Measurements from ENCODE around the gene DDOST. TPM values are rescaled to one million over a fixed set of nuclear protein-coding genes. Genes with fewer than 3 reads are reported as not detected.

DDOST gene
- polyA plus RNA-seq, 2 of the 4 experiments (the other 2 are of a cell fraction): 158 to 231 TPM

DNA sequence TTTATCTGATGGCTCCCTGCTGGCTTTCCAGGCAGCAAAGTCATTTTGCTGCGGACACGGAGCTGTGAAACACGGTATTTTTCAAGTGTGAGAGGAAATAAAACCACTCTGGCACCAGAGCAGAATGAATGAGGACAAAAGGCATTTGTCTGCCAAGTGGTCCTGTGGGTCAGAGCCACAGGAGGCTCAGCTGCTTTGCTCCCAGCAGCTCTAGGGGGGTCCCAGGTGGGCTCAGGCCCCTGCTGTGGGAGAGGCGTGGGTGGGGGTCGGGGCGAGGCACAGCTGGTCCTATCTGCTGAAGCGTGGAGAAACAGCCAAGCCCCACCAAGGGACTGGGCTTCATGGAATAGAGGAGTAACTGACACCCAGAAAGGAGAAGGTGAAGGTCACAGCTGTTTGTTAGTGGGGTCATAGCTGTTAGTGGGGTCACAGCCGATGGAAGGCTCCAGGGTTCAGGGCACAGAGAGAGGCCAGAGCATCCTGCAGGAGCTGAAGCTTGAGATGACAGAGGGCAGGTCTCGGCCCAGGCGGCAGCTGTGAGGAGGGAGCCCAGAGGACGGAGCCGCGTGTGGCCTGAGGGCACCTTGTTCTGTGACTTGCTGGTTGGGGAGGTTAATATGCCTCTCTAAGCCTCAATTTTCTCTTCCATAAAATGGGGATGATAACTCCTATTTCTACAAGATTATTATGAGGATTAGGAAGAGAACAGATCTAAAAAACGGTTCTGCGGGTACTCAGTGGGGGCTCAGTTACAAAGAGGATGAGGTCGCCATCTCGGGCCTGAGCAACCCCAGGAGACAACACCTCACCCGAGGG lies 49.5 kb upstream of the DDOST start (continued):
- TF ChIP-seq, protein P1, sequence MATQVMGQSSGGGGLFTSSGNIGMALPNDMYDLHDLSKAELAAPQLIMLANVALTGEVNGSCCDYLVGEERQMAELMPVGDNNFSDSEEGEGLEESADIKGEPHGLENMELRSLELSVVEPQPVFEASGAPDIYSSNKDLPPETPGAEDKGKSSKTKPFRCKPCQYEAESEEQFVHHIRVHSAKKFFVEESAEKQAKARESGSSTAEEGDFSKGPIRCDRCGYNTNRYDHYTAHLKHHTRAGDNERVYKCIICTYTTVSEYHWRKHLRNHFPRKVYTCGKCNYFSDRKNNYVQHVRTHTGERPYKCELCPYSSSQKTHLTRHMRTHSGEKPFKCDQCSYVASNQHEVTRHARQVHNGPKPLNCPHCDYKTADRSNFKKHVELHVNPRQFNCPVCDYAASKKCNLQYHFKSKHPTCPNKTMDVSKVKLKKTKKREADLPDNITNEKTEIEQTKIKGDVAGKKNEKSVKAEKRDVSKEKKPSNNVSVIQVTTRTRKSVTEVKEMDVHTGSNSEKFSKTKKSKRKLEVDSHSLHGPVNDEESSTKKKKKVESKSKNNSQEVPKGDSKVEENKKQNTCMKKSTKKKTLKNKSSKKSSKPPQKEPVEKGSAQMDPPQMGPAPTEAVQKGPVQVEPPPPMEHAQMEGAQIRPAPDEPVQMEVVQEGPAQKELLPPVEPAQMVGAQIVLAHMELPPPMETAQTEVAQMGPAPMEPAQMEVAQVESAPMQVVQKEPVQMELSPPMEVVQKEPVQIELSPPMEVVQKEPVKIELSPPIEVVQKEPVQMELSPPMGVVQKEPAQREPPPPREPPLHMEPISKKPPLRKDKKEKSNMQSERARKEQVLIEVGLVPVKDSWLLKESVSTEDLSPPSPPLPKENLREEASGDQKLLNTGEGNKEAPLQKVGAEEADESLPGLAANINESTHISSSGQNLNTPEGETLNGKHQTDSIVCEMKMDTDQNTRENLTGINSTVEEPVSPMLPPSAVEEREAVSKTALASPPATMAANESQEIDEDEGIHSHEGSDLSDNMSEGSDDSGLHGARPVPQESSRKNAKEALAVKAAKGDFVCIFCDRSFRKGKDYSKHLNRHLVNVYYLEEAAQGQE (IDR thresholded peaks at IDR 0.05): no peak
- no peak for TF ChIP-seq HEYL (CRISPR knock-in tag; IDR thresholded peaks at IDR 0.05)
- TF ChIP-seq ZFP36 (IDR thresholded peaks at IDR 0.05; ENCODE audit: borderline replicate concordance, partially characterized antibody): no peak
- TF ChIP-seq GATA3 (IDR thresholded peaks at IDR 0.05; ENCODE audit: borderline replicate concordance): no peak

DNA sequence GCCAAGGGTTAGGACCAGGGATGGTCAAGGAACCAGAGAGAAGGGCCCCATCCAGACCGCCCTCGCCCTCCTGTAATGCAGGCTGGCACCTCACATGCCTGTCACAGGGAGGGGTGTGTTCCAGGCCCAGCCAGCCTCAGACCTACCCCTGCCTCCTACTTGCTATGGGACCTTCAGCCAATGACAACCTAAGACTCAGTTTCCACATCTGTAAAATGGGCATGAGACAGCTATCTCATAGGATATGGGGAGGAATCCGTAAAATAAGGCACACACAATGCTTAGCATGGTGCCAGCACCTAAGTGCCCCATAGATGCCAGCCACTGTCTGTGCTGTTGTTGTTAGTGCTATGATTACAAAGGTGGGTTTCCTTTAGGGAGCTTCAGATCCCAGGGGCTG lies 48.7 kb upstream of the DDOST start:
- H3K4me2 ChIP-seq: no peak overlapping the region
- H3K27ac ChIP-seq: no peak overlapping the region
- ChIA-PET POLR2A (no interaction called here), CTCF (no interaction called here)
- H3K9me3 ChIP-seq: no peaks in the 10 kb centered on the region
- TF ChIP-seq CHD2 (IDR thresholded peaks at IDR 0.05; ENCODE audit: low read length, partially characterized antibody): no peak
- TF ChIP-seq HDAC2 (IDR thresholded peaks at IDR 0.05): no peak
- TF ChIP-seq FOXS1 (CRISPR knock-in tag; IDR thresholded peaks at IDR 0.05): no peak
- TF ChIP-seq EHMT2 (IDR thresholded peaks at IDR 0.05; ENCODE audit: low read depth): no peak
- TF ChIP-seq, protein P2, sequence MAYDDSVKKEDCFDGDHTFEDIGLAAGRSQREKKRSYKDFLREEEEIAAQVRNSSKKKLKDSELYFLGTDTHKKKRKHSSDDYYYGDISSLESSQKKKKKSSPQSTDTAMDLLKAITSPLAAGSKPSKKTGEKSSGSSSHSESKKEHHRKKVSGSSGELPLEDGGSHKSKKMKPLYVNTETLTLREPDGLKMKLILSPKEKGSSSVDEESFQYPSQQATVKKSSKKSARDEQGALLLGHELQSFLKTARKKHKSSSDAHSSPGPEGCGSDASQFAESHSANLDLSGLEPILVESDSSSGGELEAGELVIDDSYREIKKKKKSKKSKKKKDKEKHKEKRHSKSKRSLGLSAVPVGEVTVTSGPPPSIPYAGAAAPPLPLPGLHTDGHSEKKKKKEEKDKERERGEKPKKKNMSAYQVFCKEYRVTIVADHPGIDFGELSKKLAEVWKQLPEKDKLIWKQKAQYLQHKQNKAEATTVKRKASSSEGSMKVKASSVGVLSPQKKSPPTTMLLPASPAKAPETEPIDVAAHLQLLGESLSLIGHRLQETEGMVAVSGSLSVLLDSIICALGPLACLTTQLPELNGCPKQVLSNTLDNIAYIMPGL (CRISPR knock-in tag; IDR thresholded peaks at IDR 0.05; ENCODE audit: borderline replicate concordance): no peak
- TF ChIP-seq MYC (IDR thresholded peaks at IDR 0.05; ENCODE audit: borderline replicate concordance, low read length): no peak
- TF ChIP-seq FOSL2 (IDR thresholded peaks at IDR 0.05): no peak
- TF ChIP-seq FOSL2 (CRISPR knock-in tag; IDR thresholded peaks at IDR 0.05): no peak
- TF ChIP-seq FOSB (CRISPR knock-in tag; IDR thresholded peaks at IDR 0.05): no peak
- no peak for TF ChIP-seq RARB (CRISPR knock-in tag; IDR thresholded peaks at IDR 0.05)
- TF ChIP-seq, protein P3, sequence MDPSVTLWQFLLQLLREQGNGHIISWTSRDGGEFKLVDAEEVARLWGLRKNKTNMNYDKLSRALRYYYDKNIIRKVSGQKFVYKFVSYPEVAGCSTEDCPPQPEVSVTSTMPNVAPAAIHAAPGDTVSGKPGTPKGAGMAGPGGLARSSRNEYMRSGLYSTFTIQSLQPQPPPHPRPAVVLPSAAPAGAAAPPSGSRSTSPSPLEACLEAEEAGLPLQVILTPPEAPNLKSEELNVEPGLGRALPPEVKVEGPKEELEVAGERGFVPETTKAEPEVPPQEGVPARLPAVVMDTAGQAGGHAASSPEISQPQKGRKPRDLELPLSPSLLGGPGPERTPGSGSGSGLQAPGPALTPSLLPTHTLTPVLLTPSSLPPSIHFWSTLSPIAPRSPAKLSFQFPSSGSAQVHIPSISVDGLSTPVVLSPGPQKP (IDR thresholded peaks at IDR 0.05; ENCODE audit: low read depth, low read length): no peak
- no peak for TF ChIP-seq RAD21 (conservative IDR thresholded peaks at IDR 0.05 in 1 of 2, IDR thresholded peaks at IDR 0.05 in 1 of 2)
- TF ChIP-seq NFE2L2 (conservative IDR thresholded peaks at IDR 0.05; ENCODE audit: low read length): no peak
- TF ChIP-seq, protein P4, sequence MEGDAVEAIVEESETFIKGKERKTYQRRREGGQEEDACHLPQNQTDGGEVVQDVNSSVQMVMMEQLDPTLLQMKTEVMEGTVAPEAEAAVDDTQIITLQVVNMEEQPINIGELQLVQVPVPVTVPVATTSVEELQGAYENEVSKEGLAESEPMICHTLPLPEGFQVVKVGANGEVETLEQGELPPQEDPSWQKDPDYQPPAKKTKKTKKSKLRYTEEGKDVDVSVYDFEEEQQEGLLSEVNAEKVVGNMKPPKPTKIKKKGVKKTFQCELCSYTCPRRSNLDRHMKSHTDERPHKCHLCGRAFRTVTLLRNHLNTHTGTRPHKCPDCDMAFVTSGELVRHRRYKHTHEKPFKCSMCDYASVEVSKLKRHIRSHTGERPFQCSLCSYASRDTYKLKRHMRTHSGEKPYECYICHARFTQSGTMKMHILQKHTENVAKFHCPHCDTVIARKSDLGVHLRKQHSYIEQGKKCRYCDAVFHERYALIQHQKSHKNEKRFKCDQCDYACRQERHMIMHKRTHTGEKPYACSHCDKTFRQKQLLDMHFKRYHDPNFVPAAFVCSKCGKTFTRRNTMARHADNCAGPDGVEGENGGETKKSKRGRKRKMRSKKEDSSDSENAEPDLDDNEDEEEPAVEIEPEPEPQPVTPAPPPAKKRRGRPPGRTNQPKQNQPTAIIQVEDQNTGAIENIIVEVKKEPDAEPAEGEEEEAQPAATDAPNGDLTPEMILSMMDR (IDR thresholded peaks at IDR 0.05): no peak
- TF ChIP-seq JUNB (IDR thresholded peaks at IDR 0.05): no peak
- 96% methylated on average over 3 of the region's 3 CpGs for WGBS (ENCODE audit: missing lambda C conversion rate)
- H3K4me1 ChIP-seq: no peaks in the 10 kb centered on the region
- H3K4me3 ChIP-seq: no peak overlapping the region
- no peak for FAIRE-seq
- DNase-seq (ENCODE audit: low read depth in 1 of 2, low spot score in 1 of 2): no peak
- ATAC-seq: no peak

Data from A549 (cell line).